ENCODE measurements around the gene KCNQ5.

DNA sequence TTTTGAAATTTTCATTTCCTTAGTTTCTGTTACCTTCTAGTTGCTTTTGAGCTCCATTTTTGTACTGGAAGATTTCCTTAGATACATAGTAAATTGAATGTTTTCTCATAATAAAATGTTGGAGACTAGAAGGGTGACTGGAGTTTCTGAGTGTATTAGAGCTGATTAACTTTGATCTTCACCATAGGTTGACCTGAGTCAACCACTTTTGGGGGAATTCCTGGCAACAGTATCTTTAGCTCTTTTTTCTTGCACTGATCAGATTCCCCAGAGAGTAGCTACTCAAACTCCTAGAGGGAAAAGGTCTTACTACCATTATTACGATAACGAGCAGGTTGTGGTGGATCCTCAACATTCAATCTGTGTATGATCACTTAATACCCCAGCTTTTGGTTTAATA, 530.7 kb downstream of the KCNQ5 start:
- TF ChIP-seq POLR2A (IDR thresholded peaks at IDR 0.05), result no peak
- TF ChIP-seq, protein P1, sequence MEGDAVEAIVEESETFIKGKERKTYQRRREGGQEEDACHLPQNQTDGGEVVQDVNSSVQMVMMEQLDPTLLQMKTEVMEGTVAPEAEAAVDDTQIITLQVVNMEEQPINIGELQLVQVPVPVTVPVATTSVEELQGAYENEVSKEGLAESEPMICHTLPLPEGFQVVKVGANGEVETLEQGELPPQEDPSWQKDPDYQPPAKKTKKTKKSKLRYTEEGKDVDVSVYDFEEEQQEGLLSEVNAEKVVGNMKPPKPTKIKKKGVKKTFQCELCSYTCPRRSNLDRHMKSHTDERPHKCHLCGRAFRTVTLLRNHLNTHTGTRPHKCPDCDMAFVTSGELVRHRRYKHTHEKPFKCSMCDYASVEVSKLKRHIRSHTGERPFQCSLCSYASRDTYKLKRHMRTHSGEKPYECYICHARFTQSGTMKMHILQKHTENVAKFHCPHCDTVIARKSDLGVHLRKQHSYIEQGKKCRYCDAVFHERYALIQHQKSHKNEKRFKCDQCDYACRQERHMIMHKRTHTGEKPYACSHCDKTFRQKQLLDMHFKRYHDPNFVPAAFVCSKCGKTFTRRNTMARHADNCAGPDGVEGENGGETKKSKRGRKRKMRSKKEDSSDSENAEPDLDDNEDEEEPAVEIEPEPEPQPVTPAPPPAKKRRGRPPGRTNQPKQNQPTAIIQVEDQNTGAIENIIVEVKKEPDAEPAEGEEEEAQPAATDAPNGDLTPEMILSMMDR (IDR thresholded peaks at IDR 0.05), result no peak

Measured in transverse colon (tissue), 3 donors.